NCI-H187 (cell line): ENCODE data around the gene TEX36.
A peak's percentile ranks its signal among the peaks of the same experiment; 100 is the strongest.
"Not testable (repeated sequence)": the region's sequence is repeated elsewhere in the genome, so short reads cannot be mapped to it uniquely, and the experiment has no call there.

ENCODE experiments used
- DNase-seq, 2 experiments: peaks; one replicate each; lab custom pipeline; 2025; lab: John Stamatoyannopoulos, UW

Gene TEX36, protein sequence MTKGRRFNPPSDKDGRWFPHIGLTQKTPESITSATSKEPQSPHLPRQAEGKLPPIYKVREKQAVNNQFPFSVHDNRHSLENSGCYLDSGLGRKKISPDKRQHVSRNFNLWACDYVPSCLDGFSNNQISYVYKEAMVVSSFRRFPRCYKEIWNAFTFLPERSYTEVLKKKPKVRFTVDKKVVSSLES

DNA sequence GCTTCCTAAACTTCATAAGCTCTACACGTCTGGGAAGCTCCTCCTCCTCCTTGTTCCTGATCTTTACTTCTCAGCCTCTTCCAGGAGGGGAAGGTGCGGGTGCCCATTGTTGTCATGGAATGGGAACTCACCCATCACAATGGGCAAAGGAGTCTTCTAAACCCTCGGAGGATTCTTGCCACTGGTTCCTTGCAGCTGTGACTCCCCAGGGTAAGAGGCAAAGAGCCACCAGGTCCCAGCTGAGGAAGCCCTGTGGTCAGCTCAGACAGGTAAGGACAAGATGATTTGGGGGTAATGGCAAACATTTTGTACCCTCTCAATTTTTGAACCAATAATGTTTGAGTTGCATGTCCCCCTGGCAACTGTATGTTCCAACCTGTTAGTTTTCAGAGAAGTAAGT, at the start of gene TEX36:
Gene TEX36, minus strand, starts transcription at position 101 of the 400 bp plus-strand sequence. CDS start 174 bp downstream, outside the sequence.
- no peak for DNase-seq

DNA sequence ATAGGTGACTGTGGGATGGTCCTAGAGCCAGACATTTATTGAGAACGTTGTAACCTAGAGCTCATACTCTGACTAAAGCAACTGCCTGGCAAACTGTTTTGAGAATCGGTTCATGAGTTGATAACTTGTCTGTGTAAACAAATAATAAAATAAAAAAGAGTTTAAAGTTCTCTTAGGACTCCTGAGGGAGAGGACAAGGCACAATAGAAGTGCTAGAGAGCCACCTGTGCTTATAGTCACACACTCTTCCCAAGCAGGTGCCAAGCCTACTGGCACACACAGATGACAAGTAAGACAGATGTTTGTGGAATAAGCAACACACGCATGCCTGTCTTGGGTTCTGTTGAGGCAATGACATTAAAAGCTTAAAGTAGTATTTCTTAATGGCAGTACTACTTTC, 44.5 kb upstream of the TEX36 start:
- DNase-seq, result no peak

DNA sequence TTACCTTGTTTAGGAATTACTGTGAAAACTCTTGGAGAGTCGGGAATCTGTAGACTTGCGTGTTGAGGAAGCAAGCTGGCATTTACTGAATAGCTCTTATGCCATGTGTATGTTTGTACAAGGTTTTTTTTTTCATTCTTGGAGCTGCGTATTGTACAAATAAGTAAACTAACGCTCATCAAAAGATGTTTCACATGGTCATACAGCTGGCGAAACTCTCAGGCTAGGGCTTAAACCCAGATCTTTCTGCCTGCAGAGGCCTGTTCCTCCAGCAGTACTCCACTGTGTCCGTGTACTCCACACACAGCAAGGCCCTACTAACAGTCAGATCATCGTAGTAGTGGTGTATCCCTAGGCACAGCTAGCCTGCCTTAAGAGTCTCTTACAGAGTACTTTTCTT, 44.0 kb upstream of the TEX36 start:
- no peak for DNase-seq

DNA sequence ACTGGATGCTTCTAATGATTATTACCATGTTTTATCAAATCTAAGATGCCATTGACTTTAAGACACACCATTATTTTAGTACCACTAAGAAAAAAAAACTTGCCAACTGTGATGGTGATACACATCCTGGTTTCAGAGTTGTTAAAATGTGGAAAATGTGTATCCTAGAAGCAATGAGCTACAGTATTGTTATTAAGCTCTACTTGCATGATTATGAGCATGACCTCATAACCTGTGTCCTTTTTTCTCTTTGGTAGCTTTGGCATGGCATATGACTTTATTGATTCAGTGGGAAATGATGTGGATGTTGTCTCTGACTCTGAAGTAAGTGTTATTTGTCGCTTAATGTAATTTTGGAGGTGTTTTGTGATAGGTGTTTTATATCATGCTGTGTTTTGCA, 39.8 kb upstream of the TEX36 start:
- no peak for DNase-seq

DNA sequence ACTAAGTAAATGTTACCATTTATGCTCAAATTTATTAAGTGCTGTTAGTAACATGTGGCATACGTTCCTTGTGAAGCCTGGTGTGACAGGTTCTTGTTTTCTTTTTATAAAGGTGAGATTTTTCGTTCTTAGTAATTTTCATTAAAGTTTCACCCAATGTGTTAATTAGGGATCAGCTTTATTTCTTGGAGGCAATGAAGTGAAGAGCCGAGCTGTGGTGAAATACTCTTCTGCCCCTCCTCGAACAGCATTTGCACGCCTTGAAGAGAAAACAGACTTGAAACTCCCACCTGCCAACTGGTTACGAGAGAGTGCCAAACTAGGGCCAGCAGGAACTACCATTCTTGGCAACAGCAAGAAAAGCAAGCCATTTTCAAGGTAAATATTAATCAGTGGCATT, 38.1 kb upstream of the TEX36 start:
- no peak for DNase-seq

DNA sequence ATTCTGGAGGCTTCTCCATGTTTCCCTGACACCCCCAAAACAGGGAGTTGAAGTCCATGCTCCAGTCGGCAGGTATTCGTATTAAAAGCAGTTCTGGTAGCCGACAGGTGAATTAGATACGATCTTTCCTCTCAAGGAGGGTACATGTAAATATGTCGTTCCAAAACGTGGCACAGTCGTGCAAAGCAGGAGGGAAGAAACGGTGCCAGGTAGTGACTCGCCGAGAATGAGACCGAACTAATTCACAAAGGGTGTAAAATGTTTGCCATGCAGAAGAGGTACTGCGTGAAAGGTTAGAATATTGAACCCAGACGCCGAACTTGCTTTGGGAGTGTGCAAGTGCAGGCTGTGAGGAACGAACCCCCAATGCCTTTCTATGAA, 37.0 kb upstream of the TEX36 start:
- no peak for DNase-seq

DNA sequence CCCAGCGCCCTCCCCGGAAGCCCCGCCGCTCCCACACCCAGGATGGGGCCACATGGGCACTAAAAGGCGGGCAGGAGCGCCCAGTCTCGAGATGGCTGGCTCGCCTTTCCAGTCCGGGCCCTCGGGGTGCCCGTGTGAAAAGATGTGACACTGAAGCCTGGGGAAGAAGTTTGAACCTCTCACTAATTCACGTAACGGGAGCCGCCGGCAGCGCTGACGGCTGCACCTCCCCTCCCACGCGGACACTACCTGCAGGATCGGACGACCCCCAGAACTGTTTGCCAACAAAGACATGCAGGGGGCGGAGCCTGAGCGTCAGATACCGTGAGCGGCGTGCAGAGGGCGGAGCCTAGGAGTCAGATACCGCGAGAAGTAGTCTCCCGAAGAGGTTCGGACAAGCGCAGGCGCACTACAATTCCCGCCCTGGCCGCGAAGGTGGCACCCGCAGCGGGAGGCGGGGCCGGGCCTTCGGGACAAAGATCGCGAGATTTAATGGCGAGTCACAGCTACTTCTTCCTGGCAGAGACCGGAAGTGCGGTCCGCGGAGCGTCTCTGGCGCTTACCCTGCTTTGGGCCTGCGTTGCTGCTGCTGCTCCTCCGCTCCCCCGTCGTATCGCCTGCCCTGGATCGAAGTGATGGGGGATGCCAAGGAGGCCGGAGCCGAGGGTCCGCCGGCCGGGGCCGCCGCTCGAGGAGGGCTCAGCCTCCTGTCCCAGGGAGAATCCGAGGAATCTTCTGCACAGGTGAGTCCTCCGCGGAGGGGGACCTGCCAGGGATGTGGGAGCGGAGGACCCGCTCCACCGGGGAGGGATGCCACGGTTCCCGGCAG, 36.4 kb upstream of the TEX36 start, which contains the start of gene EDRF1:
Gene EDRF1, plus strand, starts transcription at position 537 of the 829 bp plus-strand sequence. Its CDS starts 99 bp downstream, at position 636.
- peak; percentile 90 to 91 for DNase-seq

DNA sequence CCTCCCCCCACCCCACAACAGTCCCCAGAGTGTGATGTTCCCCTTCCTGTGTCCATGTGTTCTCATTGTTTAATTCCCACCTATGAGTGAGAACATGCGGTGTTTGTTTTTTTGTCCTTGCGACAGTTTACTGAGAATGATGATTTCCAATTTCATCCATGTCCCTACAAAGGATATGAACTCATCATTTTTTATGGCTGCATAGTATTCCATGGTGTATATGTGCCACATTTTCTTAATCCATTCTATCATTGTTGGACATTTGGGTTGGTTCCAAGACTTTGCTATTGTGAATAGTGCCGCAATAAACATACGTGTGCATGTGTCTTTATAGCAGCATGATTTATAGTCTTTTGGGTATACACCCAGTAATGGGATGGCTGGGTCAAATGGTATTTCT, 31.8 kb upstream of the TEX36 start:
- not testable (repeated sequence) for DNase-seq

DNA sequence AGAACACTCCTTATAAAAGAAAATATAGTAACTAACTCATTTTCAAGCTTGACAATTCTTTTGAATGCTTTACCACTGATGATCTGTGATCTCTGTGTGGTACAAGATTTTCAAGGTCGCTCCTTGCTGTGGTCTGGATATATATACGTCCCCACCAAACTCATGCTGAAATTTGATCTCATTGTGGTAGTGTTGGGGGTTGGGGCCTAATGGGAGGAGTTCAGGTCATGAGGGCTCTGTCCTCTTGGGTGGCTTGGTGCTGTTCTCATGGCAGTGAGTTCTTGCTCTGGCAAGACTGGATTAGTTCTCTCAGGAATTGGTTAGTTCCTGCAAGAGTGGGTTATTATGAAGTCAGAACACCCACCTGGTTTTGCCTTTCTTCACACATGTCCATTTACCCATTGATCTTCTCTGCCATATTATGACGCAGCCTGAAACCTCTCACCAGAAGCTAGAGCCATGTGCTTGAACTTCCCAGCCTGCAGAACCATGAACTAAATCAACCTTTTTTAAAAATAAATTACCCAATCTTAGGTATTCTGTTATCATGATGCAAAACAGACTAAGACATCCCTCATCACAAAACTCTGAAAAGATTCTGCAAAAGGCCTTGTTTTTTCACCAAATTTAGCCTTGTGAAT, 28.3 kb upstream of the TEX36 start:
- DNase-seq, result no peak

DNA sequence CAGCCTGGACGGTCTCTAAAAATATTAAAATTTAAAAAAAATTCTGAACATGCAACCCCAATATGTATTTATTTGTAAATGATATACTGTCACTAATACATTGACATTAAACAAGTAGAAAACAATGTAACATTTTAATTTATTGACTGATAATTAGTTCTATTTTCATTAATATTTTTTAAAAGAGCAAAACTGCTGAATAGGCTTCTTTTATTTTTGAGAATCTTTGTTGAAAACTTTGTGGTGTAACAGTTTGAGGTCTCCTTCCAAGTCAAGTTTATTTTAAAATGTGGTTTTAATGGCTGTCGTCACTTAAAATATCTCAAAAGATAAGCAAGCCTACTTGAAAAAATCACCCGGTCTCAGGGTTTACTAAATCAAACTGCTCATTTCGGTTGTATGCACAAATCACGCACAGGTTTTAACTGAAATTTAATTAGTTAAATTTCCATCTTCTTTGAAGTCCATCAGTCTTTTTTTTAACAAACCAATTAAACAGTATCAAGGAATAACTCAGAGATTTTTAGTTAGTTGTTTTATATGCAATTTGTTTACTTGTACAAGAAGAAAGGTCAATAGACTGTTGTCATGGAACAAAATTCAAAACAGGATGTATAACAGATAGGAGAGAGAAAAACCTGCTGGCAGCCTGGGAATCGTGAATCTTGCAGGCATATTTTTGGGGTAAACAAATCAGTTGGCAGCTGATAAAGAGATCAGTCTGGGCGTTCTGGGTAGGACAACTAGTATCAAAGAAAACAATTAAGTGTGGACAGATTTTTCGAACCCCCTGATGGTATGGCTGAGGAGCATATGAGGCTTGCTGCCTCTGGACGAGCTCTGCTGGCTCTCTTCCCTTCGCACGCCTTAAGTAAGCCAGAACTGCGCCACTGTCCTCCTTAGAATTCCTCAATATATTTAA, 26.9 kb upstream of the TEX36 start:
- no peak for DNase-seq

DNA sequence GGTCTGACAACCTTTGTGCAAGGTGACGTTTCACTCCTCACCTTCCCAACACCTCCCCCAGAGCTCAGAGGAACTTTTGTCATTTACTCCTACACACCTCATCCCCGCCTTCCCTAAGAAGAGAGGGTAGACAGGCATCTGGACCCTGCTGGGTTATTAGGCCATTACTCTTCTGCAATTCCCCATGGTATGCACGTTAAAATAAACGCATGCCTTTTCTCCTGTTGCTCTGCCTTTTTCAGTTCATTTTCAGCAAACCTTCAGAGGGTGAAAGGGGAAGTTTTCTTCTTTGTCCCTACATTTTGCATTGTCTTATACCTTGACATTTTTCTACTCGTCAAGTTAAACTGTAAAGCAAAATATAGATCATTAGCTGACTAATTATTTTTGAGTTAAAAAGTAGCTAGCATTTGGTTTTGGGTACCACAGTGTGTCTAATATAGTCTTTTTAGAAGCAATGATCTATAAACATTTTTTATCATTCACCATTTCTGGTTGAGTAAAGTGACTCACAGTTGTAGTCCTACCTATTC, 26.1 kb upstream of the TEX36 start:
- DNase-seq, result no peak

DNA sequence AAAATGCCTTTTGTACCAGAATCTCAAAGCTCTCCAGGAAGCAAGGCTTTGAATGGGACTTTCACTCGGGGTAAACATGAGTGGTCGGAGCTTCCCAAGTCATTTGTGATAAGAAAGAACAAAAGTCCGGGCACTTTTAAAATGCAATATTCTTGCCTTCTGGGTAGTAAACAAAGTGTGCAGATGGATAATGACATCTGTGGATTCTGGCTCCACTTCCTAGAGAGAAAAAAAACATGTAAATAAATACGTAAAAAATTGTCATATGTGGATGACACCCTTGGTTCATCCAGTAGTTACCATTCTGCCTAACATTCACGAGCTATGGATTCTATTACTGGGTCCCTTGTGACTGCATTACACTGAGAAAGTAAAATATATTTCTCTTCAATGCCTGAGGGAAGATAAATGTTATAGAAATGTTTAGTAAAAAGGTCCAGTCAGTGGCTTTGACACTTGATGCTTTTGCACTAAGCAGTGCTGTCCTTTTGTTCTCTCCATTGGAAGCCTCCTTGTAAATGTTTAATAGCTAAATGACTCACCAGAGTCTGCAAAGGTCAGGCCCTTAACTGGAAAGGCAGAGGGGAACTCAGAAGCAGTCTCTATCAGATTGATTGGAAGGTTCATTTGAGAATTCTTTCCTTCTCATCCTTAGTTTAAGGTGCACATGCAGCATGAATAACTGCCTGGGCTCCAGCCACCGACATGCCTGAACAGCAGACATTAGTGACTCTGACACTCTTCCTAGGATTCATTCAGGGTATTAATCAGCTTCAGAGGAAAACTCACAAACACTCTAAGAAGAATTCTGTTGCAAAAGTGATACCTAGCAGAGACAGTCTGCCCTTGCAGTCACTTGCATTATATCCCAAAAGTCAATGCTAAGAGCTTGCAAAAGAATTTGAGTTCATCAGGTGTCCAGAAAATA, 24.8 kb upstream of the TEX36 start:
- no peak for DNase-seq

DNA sequence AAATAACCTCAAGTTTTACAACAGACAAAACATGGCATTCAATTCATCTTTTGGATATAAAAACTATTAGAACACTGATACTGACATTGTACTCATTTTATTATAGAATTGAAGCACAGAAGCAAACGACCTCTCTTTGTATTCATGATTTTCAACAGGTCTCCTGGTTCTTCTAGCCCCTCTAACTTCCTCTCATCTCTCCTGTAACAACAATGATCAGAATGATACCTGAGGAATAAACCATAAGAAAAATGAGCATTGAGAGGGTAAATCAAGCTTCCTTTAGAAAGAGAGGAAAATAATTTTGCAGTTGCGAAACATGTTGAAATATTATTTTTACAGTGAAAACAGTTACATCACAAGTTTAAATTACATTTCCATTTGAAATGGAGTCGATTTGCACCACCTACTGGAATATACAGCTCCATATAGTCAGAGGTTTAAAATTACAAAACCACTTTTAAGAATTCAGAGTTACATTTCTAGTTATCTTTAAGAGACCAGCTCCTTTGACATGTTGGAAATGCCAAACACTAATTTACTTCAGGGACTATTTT, 17.5 kb upstream of the TEX36 start:
- no peak for DNase-seq

DNA sequence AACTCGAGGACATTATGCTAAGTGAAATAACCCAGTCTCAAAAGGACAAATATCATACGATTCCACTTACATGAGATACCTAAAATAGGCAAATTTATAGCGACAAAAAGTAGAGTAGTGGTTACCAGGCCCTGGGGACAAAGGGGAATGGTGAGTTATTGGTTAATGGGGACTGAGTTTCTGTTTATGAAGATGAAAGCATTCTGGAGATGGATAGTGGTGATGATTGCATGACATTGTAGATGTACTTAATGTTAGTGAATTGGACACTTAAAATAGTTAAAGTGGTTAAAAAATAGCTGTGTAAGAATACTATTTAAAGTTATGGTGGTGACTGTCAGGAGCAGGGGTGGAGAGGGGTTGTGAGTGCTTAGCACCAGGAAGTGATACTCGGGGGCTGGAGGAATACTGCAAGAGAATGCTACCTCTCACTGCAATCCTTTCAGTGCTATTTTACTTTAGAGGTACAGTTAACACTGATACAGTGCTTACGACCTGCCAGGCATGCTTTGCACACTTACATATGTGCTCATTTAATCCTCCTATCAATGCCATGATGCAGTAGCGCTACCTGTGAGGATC, 16.7 kb upstream of the TEX36 start:
- no peak for DNase-seq

DNA sequence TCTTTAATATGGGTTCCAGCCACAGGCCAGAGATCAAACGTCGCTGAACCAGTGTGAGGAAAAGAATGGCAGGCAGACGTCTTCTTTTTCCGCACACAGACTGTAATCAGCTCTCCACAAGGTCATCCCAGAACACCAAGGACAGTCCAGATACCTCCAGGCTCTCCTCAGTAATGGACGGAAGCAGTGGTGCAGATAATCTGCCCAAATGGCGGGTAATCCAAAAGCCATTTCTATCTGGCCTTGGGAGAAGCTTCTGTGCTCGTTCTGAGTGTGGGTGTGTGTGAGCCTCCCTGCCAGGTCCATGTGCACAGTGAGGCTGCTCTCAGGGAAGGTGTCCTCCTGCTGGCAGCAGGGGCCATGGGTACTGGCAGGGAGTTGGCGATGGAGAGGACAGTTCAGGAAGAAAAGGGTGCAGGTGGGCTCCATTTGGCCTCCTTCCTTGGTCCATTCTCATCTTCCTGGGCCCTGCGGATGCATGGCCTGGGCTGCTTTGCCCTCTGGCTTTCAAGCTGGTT, 15.6 kb upstream of the TEX36 start:
- no peak for DNase-seq

DNA sequence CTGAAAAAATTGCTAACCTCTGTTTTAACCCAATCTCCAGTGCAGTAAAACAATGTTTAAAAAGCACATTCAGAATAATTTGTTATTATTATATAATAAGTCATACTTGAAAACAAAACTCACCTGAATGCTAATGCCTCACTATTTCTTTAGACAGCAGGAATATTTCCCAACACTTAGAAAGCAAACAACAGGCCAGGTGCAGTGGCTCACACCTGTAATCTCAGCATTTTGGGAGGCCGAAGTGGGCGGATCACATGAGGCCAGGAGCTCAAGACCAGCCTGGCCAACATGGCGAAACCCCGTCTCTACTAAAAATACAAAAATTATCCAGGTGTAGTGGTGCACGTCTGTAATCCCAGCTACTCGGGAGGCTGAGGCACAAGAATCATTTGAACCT, 13.9 kb upstream of the TEX36 start:
- not testable (repeated sequence) for DNase-seq

DNA sequence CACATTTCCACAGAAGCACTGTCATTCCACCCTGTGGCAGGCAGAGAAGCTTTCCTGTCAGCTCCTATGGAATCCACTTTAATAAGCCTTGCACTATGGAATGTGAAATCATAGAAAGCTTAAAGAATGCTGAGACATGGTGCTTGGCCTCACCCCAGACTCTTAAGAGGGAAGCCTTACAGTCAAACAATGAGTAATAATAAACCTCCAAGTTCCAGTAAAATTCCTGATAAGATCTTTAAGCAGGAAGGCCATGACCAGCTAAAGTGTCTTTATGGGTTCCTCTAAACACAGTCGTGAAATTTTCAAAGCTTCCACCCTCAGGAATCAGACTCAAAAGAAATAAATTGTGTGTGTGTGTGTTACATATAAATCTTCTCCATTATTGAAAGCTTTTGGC, 11.9 kb upstream of the TEX36 start:
- DNase-seq, result no peak

DNA sequence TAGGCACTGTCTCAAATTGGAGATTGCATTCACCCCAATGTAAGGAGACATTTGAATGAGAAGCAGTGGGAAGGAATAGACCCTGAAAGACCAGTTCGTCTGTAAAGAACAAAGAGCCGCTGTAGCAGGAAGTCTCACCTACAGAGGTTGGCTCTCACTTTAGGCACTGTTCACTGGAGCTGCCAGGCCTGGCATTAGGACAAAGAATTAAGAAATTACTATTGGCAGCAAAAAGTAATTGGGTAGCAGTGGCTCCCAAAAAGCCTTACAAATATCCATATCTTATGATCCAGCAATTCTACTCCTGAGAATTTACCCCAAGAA, 10.5 kb upstream of the TEX36 start:
- no peak for DNase-seq

DNA sequence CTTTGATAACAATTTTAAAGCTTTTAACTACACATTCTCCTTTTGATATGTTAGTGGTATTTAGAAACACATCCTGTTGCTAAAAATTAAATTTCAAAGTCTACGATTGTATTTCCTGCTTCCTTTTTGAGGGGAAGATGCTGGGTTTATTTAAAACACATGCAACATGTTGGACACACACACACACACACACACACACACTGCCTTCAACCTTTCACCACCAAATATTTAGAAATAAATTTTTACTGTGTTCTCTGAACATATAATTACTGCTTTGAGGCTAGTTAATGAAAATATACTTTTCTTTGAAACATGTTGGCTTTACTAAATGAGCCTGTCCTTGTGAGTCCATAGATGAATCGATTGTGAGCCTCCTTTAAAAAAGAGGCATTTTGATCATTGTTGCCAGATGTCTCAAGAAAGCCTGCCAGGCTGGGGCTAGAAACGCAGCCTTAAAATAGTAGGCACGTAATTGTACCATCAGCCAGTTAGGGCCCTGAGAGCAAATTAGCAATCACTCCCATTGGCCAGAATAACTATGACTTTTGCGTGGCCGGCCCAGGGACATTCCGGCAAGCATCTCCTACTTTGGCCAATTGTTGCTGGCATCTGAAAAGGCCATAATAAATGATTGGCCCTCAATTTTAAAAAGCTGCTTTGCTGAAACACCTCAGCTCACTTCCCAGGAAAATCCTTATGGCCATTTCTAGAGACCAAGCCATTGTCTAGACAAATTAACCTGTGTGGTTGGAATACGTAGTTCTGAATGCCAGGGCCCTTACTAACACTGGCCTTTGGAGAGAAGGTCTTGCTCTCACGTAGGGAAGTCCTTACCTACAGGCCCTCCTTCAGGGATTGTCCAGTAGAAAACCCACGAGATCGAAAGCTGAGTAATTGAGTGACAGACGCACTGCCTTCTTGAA, 9.9 kb upstream of the TEX36 start:
- DNase-seq, result no peak
